DLD1 (cell line): ENCODE results near the gene DACH1.

Experiments used
- in situ Hi-C: cut with HindIII; loops from 2 replicates; pipeline ENCODE4 v1.10.0; 2017; ENCODE audit warnings: low sequenced_read_pairs

DACH1 gene

DNA sequence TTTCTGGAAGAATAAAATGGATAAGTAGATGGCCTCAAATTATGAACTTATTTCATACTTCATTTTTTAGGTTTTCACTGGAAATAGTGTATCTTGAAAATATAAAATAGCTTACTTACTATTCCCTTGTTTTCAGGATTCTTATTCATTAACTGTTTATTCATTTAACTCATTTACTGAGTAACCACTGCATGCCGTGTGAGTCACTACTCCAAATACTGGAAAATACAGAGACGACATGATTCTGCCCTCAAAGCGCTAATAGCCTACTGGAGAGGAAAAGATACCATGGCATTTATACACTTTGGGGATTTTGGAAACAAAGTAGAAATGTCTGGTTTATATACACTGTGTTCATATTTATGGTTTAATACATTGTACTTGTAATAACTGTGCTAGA, 270.9 kb downstream of the DACH1 start:
- in situ Hi-C loops = no loop called here

GRCh38 chr13:71593566-71593965, 273.4 kb downstream of the DACH1 start:
- in situ Hi-C loops = no loop called here

DNA sequence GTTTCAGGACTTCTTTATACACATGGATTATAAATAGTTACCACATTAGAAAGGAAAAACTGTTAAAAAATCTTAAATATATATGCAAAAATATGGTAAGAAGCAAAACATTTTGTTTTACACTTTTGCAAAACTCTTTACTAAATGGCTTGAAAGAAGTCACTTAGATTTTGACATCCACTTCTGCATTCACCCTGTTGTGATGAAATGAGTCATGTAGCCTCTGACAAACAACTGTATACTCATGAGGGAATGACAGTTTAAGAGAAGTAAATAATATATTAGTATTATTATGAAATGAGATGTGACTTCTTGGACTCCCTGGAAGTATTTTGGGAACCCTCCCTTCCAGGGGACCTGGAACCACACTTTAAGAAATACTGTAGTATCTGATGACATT, 275.6 kb downstream of the DACH1 start:
- in situ Hi-C loops = no loop called here

DNA sequence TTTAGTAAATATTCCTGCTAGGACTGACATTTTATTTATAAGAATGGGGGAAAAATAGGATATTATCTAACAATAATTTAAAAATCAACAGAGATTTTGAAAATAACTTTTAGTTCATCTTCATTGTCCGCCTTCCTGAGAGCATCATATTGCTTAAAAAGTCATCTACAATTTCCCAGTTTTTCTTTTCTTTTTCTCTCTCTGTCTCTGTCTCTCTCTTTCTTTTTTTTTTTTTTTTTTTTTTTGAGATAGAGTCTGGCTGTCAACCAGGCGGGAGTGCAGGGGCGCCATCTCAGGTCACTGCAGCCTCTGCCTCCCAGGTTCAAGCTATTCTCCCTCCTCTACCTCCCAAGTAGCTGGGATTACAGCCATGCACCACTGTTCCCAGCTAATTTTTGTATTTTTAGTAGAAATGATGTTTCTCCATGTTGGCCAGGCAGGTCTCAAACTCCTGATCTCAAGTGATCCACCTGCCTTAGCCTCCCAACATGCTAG, 276.3 kb downstream of the DACH1 start:
- in situ Hi-C loops = no loop called here

GRCh38 chr13:71589032-71589431, 278.0 kb downstream of the DACH1 start:
- in situ Hi-C loops = no loop called here

DNA sequence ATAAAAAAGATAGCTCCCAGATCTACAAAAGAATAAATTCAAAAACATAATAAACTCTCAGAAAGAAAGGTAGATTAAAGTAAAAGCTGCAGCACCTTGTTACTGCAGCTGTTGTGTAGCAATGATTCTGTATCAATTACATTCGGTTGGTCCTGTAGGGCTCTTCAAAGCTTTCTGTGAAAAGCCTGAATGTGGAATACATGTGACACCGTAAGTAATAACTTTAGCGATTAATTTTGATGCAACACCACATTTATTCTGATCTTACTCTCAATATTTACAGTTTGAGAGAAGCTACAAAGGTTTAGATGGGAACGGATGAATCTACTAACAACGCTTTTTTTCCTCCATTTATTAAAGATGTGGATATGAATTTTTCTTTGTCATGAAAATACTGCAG, 279.2 kb downstream of the DACH1 start:
- in situ Hi-C loops = no loop called here

DNA sequence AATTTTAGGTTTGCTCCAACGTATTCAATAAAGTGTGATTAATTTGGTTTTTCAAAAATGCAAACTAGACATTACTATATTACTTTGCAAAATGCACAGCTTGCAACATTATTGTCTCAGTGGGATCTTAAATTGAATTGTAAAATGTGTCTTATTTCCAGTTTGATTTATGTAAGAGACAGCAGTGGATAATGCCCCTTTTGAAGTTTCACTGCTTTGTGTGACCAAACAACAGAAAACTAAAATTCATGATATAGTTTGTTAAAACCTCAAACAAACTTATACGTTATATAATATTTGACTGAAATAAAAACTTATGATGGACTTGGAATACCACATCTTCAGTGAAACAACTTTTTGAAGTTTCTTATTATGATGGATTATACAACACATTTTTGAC, 279.8 kb downstream of the DACH1 start:
- in situ Hi-C loops = no loop called here

DNA sequence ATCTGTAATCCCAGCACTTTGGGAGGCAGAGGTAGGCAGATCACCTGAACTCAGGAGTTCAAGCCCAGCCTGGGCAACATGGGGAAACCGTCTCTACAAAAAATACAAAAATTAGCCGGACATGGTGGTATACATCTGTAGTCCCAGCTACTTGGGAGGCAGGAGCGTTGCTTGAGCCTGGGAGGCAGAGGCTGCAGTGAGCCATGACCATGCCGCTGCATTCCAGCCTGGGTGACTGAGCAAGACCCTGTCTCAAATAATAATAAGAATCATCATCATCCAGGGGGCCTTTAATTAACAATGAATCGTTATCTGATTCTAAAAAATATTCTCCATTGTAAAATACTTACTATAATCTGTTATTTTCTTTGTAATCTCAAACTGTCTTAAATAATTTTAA, 283.4 kb downstream of the DACH1 start:
- in situ Hi-C loops = no loop called here

DNA sequence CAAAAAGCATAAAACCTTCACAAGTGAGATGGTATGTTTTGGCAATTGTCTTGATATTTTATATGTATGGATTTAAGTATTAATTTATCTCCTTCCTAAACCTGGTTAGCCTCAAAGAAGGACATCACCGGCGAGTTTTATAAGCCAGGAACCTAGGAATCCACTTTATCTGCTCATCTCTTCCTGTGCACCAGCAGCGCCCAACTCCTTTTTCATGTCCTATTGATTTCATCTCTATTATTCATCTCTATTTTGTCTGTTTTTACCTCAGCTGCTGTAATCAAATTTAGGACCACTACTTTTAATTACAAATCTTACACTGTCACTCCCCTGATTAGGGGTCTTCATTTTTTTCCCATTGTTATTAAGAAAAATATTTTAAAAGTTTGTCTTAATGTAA, 286.4 kb downstream of the DACH1 start:
- in situ Hi-C loops = no loop called here

GRCh38 chr13:71578048-71578447, 289.0 kb downstream of the DACH1 start:
- in situ Hi-C loops = no loop called here

DNA sequence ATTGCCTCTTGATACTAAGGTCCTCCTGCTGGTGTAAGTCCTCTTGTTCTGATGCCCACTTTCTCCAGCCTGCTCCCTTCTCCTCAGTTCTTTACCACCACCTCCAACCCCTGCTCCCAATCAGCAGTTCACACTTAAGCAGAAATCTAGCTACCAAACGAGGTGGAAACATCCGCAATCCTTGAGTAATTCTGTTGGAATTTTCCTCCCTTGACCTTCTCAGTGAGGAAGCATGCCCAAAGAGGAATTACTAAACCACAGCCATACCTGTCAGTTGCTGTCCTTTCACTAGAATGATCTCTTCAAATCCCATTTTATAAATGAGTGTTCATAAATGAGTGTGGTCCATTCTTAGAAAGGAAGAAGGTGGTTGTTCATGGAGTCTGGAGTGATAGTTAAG, 289.9 kb downstream of the DACH1 start:
- in situ Hi-C loops = no loop called here

DNA sequence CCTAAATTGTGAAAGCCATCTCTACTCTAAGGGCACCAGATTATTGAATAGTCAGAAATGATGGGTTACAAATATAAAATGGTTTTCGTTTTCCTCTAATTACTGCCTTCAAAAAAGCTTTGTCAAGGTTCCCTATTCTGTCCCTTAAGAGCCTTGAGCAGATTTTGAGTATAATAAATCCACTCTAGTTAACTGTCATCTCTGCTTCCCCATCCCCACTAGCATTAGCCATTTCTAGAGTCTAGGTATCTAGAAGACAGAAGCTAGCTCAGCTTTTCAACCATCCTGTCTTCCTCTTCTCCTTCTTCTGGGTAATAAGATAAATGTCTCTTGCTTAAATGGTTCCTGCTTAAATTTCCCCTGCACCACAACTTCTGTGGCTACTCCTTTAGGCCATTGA, 290.4 kb downstream of the DACH1 start:
- in situ Hi-C loops = no loop called here

DNA sequence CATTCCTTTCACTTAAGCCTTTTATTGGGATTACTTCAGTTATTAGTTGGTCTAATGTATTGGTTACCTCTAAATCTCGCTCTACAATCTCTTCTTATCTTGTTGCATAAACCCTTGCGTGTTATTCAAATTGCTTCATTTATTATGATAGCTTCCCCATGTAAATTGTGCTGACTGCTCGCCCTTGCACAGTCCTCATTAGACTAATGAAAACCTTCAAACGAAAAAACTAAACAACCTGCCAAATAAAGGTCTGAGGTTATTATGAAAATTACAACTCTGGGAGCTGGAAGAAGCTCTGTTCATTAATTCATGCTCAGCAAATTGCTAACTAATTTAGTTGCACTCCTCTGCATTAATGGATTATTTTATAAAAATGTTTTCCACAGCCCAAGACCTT, 320.1 kb downstream of the DACH1 start:
- in situ Hi-C loops = no loop called here

DNA sequence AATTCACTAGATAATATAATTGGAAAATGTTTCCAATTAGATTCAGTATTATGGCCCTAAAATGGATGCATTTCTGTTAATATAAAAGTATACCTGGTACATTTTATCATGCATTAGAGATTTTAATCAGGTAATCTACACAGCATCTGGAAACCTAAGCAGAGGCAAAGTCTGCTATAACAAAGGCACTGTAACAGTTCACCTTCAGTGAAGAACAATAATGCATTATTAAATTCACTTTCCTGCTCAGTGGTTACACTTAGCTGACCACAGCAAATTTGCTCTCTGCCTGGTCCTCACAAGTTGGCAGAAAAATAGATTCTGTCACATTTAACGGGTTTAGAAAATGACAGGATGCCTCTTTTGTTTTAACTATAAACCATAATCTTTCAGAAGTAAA, 326.9 kb downstream of the DACH1 start:
- in situ Hi-C loops = no loop called here

DNA sequence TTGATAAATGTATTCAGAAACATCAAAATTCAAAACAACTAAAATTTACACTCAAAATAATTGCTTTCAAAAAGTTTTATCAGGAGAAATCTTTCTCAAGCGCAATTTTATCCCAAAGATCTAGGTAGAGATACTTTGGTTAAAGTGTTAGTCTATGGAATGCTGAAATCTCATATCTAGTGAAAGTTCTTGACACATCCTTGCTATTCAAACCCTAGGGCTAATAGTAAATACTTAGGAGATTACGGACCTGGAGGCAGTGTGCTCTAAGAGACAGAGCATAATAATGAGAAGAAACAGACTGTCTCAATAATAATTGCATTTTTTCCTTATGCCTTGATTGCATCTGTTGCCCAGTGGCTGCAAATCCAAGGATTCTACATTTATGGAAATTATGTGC, 330.8 kb downstream of the DACH1 start:
- in situ Hi-C loops = no loop called here

DNA sequence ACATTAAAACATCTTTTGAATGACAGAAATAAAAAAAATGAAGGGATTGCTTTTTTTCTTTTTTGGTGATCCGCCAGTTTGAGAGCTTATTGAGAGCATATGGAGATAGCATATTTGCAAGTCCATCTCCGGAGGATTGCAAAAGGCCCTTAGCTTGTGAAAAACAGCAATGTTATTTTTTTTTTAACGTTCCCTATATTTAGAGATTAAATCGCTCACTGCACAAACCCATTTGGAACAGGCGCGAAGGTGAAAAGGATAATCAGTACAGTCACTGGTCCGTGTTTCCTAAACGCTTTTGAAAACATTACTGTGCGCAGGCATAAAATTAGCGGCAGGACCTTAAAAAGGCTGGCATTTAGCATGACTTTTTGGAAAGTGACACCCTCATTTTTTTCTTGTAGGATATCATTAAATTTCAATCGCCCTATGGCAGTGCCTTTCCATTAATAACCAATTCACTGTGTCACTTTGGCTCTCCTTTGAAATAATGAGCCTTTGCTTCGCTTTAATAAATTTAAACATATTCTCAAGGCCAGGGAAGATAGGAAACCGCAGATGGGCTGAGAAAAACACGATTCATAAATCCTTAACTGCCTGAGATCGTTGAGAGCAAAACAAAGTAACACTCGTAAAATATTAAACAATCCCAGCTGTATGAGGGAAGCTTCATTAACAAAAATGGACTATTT, 342.2 kb downstream of the DACH1 start:
- in situ Hi-C loops = no loop called here

GRCh38 chr13:71524245-71524612, 342.8 kb downstream of the DACH1 start:
- in situ Hi-C loops = no loop called here

DNA sequence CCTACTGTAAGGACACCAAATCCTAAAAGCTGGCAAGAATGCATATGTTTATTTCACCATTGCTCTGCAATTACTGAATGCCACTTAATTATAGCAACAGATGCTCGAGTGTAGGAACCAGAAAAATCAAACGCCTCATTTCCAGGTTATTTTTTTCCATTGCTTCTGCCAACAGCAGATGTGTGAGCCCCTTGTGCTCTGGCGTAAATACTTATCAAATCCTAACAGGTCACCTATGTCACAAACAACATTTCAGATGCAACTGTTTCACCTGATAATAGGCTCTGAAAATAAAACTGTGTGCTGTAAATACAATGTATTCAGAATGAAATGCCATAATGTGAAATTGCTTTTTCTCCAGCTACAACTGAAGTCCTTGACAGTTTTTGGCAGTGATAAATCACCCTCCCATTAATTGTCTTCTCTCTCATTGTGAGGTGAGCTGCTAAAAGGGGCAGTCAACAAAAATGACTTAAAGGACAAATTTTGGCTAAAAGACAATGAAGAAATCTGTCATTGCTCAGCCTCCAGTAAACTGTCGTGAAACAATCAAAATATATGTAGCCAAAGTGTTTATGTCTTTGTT, 344.0 kb downstream of the DACH1 start:
- in situ Hi-C loops = no loop called here

GRCh38 chr13:71517004-71517403, 350.0 kb downstream of the DACH1 start:
- in situ Hi-C loops = no loop called here

- in situ Hi-C loops = no loop called here
Observed at GRCh38 chr13:71516521-71516920, 350.5 kb downstream of the DACH1 start.

DNA sequence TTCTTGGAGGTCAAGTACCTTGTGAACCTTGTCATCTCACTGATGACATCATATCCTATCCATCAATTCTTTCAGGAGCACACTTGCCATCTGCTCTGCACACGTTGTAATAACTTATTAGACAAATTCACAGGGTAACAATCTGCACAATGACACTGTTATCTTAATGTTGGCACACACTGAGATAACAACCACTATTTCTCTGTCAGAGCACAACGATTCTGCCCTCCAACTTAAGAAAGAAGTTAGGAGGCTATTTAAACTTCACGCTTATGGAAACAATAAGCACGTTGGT, 351.3 kb downstream of the DACH1 start:
- in situ Hi-C loops = no loop called here

GRCh38 chr13:71514900-71515743, 351.9 kb downstream of the DACH1 start:
- in situ Hi-C loops = no loop called here
